Activated CD8-positive, alpha-beta T cell treated with anti-CD3 and anti-CD28 coated beads, Interleukin-2, amount 10 ng/mL, durations not matched to agents 7 days and 5 days (primary cell): ENCODE results near the gene PSMG4. TPM values are rescaled to one million over a fixed set of nuclear protein-coding genes. Genes with fewer than 3 reads are reported as not detected.

Experiments used
- ATAC-seq: fragments of 150-1000 bp; cut with Tn5 transposase; one replicate; pipeline ENCODE4 v1.10.0; 2021; ENCODE audit warnings: moderate library complexity
- CTCF ChIA-PET: fragments of 350-600 bp; sonication (Branson Sonifier 250); formaldehyde crosslinking; loops from one replicate; lab custom pipeline; 2021; ENCODE audit warnings: antibody characterized with exemption; lab: Charles Lee
- POLR2A ChIA-PET: fragments of 350-600 bp; sonication (Branson Sonifier 250); formaldehyde crosslinking; loops from one replicate; lab custom pipeline; 2021; ENCODE audit warnings: antibody characterized with exemption; lab: Charles Lee
- DNase-seq: peaks from one replicate; pipeline ENCODE4 v3.0.0-alpha.2; 2020
- H3K27ac Mint-ChIP-seq: one replicate; pipeline ENCODE4 v1.8.0; 2021; ENCODE audit warnings: mild to moderate bottlenecking, mixed read lengths
- H3K27me3 Mint-ChIP-seq: one replicate; pipeline ENCODE4 v1.8.0; 2021; ENCODE audit warnings: low read depth, mixed read lengths
- H3K36me3 Mint-ChIP-seq: one replicate; pipeline ENCODE4 v1.8.0; 2021; ENCODE audit warnings: low read depth, mixed read lengths
- H3K4me1 Mint-ChIP-seq: one replicate; pipeline ENCODE4 v1.8.0; 2021; ENCODE audit warnings: low read depth, mixed read lengths
- H3K4me3 Mint-ChIP-seq: one replicate; pipeline ENCODE4 v1.8.0; 2021; ENCODE audit warnings: mild to moderate bottlenecking, mixed read lengths
- H3K9me3 Mint-ChIP-seq: one replicate; pipeline ENCODE4 v1.8.0; 2022; ENCODE audit warnings: mixed read lengths; ENCODE audit not compliant: insufficient read depth
- total RNA-seq, 2 experiments: library from RNA; stranded (reverse); gene quantifications; one replicate each; pipeline ENCODE4 v1.2.3, GENCODE V29; 2021

PSMG4 gene
- total RNA-seq, 2 experiments from 2014 or later = 35.3 to 35.5 TPM

DNA sequence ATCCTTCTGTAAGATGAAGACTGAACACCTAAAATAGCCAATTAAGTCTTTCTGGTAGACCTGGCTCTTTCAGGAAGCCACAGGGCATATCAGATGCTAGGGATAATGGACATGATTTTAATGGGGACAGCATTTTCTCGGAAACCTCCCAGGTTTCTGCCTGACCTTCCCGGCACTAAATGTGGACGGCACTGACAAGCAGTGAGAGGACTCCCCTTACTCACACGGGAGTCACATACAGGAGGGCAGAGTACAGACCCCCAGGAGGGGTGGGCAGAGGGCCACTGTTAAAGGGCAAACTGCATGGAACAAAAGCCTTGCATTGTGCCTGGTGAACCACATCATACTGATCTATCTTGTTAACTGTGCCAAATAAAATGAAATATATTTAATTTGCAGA, 19.9 kb downstream of the PSMG4 start:
- CTCF ChIA-PET = no interaction called here
- no peaks in the 10 kb centered on the region for H3K36me3 Mint-ChIP-seq
- H3K27me3 Mint-ChIP-seq = no peaks in the 10 kb centered on the region
- ATAC-seq = no peak
- POLR2A ChIA-PET = no interaction called here
- H3K27ac Mint-ChIP-seq = no peak overlapping the region
- peaks cover 4% of the 10 kb centered on the region for H3K4me1 Mint-ChIP-seq
- H3K4me3 Mint-ChIP-seq = no peak overlapping the region
- no peak for DNase-seq
- H3K9me3 Mint-ChIP-seq = no peaks in the 10 kb centered on the region

DNA sequence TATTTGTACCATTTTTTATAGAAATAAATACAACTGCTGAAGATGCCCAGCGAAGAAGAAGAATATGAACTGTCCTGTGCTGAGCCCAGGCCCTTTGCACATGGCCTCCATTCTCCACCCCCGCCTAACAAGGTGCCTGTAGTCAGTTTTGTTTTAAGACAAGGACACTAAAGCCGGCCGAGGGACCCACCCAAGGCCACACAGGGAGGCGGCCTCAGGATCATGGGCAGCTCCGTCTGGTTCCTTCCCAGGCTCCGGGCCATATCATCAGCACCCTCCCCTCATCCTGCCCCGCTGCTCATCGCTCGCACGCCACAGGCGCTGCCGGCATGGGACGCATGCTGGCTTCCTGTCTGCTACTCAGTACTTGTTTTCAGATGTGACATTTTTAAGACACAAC, 21.3 kb downstream of the PSMG4 start:
- Mint-ChIP-seq H3K4me3 (no peak overlapping the region), H3K27ac (no peak overlapping the region), H3K36me3 (no peaks in the 10 kb centered on the region), H3K9me3 (no peaks in the 10 kb centered on the region), H3K27me3 (no peaks in the 10 kb centered on the region), H3K4me1 (peaks cover 4% of the 10 kb centered on the region)
- ChIA-PET CTCF (interaction anchor here (0.7 to 4.6 kb wide), 12 partner anchors 10 to 698 kb away, joined by 3 to 57 read pairs (median 4); no protein-coding TSS in a partner anchor), POLR2A (no interaction called here)
- ATAC-seq (no peak), DNase-seq (no peak)

DNA sequence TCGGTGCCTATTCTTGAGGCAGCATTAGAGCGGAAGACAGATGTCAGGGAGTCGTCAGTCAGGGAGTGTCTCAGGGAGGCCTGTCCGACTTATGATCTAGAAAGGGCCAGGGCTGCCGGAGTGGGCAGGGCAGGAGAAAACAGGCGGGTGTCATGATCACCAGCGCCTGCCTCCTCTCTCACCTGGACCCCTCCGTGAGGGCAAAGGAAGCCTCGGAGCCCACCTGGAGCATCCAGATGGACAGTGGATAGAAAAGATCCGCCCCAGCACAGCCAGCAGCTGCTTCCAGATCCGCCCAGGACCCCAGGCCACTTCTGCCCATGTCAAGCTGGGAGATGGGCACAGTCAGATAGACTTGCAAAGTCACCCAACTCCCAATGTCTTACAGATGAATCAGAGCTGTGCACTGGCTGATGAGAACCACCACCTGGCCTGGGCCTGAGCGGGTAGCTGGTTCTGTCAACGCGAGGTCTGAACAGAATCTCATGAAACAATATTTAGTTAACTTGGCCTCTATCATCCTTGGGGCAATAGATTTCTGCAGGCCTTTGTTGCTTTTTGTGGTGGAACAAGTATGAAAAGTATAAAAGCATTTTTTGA, 22.2 kb downstream of the PSMG4 start:
- Mint-ChIP-seq H3K4me3 (no peak overlapping the region), H3K27ac (no peak overlapping the region), H3K9me3 (no peaks in the 10 kb centered on the region), H3K36me3 (no peaks in the 10 kb centered on the region), H3K4me1 (peaks cover 4% of the 10 kb centered on the region), H3K27me3 (no peaks in the 10 kb centered on the region)
- ChIA-PET POLR2A (no interaction called here), CTCF (interaction anchor here (4.6 kb wide), 1 partner anchor 451 kb away, joined by 57 read pairs; no protein-coding TSS in a partner anchor)
- ATAC-seq (no peak), DNase-seq (no peak)

DNA sequence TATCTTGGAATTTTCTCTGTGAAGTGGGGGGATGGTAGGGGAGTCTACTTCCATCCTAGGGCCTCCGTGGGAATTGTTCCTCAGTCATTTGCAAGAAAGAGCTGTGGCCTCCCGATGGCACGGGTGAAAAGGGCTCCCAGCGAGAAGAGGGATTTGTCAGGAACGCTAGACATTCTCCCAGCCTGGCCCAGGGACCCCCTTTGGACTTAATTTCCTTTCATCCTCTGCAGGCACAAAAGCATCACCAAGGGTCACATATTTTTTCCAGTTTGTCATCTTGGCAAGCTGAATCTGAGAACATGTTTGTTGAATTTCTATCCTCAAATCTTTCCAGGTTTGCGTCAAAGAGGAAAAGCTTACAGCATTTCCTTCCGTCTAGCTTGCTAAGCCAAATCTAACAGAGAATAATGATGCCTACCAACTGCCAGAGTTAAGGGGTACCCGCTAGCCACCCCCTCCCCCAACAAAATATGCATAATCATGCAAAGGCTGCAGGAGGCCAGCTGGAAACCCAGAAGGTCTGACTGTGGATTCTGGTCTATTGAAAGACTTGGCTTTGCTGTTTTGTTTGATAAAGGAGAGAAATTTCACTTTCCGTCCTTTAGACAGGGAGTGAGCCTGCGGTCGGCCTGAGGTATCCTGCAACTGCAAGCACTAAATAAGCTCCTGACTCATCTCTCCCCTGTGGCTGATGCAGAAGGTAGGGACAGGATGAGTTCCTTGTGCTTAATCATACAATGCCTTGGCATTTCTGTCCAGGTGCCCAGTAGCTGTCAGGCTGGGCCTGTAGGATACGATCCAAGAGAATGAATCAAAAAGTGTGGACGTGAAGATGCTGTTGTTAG, 23.1 kb downstream of the PSMG4 start:
- no peaks in the 10 kb centered on the region for H3K27me3 Mint-ChIP-seq
- H3K4me1 Mint-ChIP-seq = peaks cover 4% of the 10 kb centered on the region
- ChIA-PET POLR2A (interaction anchor here (0.6 kb wide), 1 partner anchor 245 kb away, joined by 3 read pairs; no protein-coding TSS in a partner anchor), CTCF (interaction anchor here (2.0 to 4.6 kb wide), 2 partner anchors 130 to 450 kb away, joined by 6 to 57 read pairs; no protein-coding TSS in a partner anchor)
- no peak overlapping the region for H3K4me3 Mint-ChIP-seq
- no peak overlapping the region for H3K27ac Mint-ChIP-seq
- no peak for ATAC-seq
- H3K9me3 Mint-ChIP-seq = no peaks in the 10 kb centered on the region
- no peak for DNase-seq
- H3K36me3 Mint-ChIP-seq = no peaks in the 10 kb centered on the region

DNA sequence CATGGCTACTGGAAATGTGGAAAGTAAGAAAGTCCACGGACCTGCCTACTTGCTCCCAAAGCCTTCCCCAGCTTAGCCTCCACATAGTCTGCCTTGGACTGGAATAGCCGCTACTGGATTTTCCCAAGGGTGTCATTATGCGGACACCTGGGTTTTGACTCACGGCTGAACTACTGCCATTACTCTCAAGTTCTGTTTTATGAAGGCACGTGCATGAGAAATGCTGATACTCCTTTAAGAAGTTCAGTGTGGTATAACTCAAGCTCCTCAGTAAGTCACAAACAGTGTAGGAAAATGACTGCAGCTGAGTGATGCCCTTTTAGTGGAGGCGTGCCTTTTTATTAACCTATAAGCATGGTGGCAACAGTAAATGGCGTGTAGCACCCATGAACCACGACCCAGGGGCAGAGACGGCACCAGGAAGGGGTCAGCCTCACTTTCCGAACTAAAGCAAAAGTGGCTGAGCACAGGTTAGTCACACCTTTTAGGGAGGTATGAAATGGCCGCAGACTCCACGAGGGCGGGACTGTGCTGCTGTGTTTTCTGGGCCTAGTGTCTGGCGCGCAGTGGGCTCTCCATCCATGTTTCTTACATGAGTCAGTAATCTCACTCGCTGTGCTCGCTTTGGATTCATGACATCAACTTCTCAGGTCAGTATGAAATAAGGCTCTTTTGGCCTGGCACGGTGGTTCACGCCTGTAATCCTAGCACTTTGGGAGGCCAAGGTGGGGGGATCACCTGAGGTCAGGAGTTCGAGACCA, 23.9 kb downstream of the PSMG4 start:
- H3K36me3 Mint-ChIP-seq = no peaks in the 10 kb centered on the region
- no peaks in the 10 kb centered on the region for H3K9me3 Mint-ChIP-seq
- no peak overlapping the region for H3K4me3 Mint-ChIP-seq
- no peak overlapping the region for H3K27ac Mint-ChIP-seq
- DNase-seq = no peak
- no peaks in the 10 kb centered on the region for H3K27me3 Mint-ChIP-seq
- peaks cover 4% of the 10 kb centered on the region for H3K4me1 Mint-ChIP-seq
- ChIA-PET POLR2A (interaction anchor here (0.6 kb wide), 1 partner anchor 244 kb away, joined by 3 read pairs; no protein-coding TSS in a partner anchor), CTCF (interaction anchor here (2.0 to 4.6 kb wide), 2 partner anchors 129 to 450 kb away, joined by 6 to 57 read pairs; no protein-coding TSS in a partner anchor)
- ATAC-seq = no peak

DNA sequence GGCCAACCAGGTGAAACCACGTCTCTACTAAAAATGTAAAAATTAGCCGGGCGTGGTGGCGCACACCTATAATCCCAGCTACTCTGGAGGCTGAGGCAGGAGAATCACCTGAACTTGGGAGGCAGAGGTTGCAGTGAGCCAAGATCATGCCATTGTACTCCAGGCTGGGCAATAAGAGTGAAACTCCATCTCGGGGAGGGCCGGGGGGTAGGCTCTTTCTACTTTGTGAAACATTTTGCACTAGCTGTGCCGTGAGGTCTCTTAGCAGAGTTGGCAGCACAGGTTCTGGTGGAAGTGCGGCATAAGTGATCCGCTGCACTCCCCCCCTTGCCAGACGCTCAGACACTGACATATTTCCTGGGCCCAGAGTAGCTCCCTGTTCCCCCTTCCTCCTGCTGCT, 24.5 kb downstream of the PSMG4 start:
- Mint-ChIP-seq H3K27ac (no peak overlapping the region), H3K4me1 (peaks cover 4% of the 10 kb centered on the region), H3K4me3 (no peak overlapping the region), H3K36me3 (no peaks in the 10 kb centered on the region), H3K9me3 (no peaks in the 10 kb centered on the region), H3K27me3 (no peaks in the 10 kb centered on the region)
- CTCF ChIA-PET = interaction anchor here (2.0 to 4.6 kb wide), 2 partner anchors 128 to 449 kb away, joined by 6 to 57 read pairs; no protein-coding TSS in a partner anchor
- ATAC-seq (no peak), DNase-seq (no peak)
- POLR2A ChIA-PET = no interaction called here

DNA sequence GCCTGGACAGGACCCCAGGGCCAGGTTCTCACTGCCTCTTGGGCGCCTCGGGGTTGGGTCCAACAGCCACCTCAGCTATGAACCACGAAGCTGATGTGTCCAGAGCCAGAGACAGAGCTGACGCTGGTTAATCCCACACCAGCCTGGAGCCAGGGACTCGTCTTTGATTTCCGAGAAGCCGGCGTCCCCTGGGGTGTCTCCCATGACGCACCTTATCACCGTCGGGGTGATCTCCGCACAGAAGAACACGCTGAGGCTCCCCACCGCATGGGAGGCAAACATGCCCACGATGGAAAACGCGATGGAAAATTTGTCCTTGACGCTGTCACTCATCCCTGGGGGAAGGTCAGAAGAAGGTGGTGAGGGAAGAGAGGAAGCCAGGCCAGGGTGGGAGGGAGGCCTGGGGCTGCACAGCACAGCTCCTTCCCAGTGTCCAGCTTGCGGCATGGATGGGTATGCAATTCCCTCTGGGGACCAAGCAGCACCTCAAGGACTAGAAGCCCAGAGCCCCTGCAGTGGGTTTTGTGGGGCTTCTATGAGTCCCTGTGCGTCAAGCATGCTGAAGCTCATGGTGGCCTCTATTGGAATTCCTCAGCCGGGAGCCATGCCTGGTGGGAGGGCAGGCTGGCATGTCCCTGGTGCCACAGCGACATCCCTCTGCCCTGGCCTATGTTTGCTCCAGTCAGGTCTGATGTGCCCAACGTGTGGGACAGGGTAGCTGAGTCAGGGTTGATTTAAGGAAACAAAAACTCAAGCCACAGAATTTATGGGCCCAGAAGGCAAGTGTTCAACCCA, 25.1 kb downstream of the PSMG4 start:
- Mint-ChIP-seq H3K27ac (no peak overlapping the region), H3K4me3 (no peak overlapping the region), H3K4me1 (peaks cover 4% of the 10 kb centered on the region), H3K27me3 (no peaks in the 10 kb centered on the region), H3K36me3 (no peaks in the 10 kb centered on the region), H3K9me3 (no peaks in the 10 kb centered on the region)
- no peak for ATAC-seq
- no peak for DNase-seq
- ChIA-PET CTCF (interaction anchor here (2.0 to 4.6 kb wide), 2 partner anchors 128 to 448 kb away, joined by 6 to 57 read pairs; no protein-coding TSS in a partner anchor), POLR2A (no interaction called here)

DNA sequence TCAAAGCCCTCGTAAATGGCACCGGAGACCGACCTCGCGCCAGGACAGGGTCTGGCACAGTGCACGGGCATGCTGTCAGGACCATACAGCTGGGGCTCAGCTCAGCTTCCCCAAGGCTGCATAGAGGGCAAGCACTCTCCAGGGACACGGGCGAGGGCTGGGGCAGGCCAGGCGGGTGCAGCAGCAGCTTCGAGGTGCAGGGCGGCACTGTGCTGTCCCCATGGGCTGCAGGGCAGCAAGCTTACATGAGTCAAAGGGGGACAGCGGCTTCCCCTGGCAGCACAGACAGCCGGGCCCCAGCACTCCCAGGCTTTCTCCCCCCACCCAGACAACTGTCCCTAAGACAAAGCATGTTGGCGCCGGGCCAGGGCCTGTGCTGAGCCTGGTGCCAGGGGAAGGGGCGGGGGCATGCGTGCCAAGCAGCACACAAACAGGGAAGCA, 25.7 kb downstream of the PSMG4 start:
- Mint-ChIP-seq H3K4me1 (peaks cover 4% of the 10 kb centered on the region), H3K27ac (no peak overlapping the region), H3K4me3 (no peak overlapping the region), H3K27me3 (no peaks in the 10 kb centered on the region), H3K9me3 (no peaks in the 10 kb centered on the region), H3K36me3 (no peaks in the 10 kb centered on the region)
- ChIA-PET POLR2A (no interaction called here), CTCF (no interaction called here)
- DNase-seq = no peak
- ATAC-seq = no peak

DNA sequence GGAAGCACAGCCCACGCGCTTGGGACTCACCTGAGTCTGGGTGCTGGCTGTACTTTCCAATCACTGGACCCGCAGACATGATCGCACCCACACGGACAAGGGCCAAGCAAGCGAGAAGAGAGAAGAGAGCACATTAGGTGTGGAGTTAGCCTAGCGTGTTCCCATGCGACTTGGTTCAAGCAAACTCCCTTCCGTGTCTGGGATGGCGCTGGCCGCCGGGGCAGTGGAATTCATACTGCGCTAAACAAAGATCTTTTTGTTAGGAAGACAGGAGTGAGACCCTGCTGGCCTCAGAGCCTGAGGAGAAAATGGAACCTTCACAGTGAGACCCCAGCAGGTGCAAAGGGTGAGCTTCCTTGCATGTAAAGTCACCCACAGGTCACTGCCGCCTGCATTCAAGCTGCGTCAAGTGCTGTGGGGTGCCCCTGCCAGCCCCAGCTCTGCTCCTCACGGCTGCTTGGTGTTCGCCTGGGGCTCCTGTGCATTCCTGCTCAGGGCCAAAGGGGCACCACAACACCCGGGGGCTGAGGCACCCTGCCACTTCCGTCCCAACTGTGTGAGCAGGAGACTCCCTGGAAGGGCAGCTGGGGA, 26.4 kb downstream of the PSMG4 start:
- DNase-seq = no peak
- H3K4me1 Mint-ChIP-seq = no peaks in the 10 kb centered on the region

DNA sequence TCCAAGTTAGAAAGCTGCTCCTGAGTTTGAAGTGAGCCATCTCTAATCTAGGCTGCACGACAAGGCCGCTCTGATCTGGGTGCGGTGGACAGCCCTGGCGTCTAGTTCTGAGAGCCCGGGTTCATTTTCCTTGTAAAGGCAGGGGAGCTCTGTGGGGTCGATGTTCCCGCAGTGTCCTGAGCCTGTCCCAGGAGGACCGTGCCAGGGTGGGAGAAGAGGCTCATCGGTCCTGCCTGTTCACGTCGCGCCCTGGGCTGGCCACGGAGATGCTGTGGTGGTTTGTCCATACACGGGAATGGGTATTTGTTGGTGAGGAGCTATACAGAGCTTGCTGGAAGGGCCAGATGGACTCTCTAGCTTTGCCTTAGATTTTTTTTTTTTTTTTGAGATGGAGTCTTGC, 27.0 kb downstream of the PSMG4 start:
- Mint-ChIP-seq H3K4me1 (no peaks in the 10 kb centered on the region), H3K9me3 (no peaks in the 10 kb centered on the region), H3K36me3 (no peaks in the 10 kb centered on the region), H3K4me3 (no peak overlapping the region), H3K27ac (no peak overlapping the region), H3K27me3 (no peaks in the 10 kb centered on the region)
- ATAC-seq = no peak
- ChIA-PET CTCF (interaction anchor here (0.8 to 1.2 kb wide), 2 partner anchors 34 to 446 kb away, joined by 3 read pairs; no protein-coding TSS in a partner anchor), POLR2A (no interaction called here)
- DNase-seq = no peak

More for the DNA sequence above, 26.4 kb downstream of the PSMG4 start:
- no peaks in the 10 kb centered on the region for H3K27me3 Mint-ChIP-seq
- no peak overlapping the region for H3K4me3 Mint-ChIP-seq
- ChIA-PET POLR2A (no interaction called here), CTCF (interaction anchor here (0.8 to 1.2 kb wide), 2 partner anchors 33 to 447 kb away, joined by 3 read pairs; no protein-coding TSS in a partner anchor)
- ATAC-seq = no peak
- no peaks in the 10 kb centered on the region for H3K36me3 Mint-ChIP-seq
- no peak overlapping the region for H3K27ac Mint-ChIP-seq
- no peaks in the 10 kb centered on the region for H3K9me3 Mint-ChIP-seq
